Measurements from ENCODE around the gene LSR.
A peak's percentile ranks its signal among the peaks of the same experiment; 100 is the strongest.

Gene LSR

DNA sequence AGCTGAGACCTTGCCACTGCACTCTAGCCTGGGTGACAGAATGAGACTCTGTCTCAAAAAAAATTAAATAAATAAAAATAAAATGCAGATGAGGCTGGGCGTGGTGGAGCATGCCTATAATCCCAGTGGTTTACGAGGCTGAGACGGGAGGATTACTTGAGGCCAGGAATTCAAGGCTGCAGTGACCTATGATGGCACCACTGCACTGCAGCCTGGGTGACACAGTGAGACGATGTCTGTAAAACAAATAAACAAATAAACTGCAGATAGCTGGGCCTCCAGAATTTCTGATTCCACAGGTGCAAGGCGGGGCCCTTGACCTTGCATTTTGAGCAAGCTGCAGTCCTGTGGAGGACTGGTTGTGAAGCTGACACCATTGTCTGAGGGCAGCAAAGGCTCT is 40.1 kb downstream of the LSR start:
- DNase-seq = no peak

DNA sequence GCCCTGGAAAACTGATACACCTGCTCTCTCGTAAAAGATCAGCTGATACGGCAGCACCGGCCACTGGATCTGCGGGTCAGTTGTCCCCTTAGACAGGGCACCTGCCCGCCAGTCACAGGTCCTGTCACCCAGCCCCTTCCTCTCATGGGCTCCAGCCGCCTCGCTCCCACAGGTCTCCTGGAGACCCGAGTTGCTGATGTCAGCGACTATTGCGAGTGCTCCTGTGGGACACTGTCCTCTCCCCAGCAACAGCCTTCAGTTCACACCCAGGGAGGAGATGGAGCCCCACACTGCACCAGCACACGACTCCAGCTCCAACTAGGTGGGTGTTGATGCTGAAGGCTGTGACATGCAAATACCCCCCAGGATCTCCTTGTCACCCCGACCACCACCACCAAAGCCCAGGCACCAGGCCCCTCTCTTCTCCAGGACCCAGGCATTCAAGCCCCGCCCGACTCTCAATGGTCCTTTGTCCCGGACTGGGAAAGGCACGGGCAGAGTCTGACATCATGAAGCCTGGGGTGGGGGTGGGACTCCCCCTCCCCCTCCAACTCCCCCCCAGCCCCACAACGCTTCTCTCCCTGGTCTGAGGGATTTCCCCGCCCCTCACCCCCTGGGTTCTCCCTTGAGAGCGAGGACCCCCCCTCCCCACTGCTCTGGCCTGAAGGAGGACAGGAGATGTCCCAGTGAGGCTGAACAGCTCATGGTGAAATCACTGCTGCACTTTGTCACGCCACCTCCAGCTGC is 41.8 kb downstream of the LSR start:
- no peak for DNase-seq

DNA sequence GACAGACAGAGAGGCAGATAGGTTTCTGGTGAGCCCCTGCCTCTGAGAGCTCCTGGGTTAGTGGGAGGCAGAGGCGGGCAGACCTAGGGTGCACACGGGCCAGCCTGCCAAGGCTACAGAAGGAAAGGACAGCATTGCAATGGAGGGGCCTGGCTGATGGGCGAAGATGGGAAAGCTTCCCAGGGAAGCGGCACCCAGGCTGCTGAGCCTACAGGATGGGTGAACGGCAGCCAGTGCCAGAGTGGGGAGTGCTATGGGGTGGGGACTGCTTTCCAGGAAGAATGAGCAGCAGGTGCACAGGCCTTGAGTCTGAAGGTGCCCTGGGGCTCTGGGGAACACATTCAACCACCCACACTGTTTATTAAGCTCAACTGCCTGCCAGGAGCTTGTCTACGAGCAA is 42.5 kb downstream of the LSR start:
- DNase-seq = no peak

DNA sequence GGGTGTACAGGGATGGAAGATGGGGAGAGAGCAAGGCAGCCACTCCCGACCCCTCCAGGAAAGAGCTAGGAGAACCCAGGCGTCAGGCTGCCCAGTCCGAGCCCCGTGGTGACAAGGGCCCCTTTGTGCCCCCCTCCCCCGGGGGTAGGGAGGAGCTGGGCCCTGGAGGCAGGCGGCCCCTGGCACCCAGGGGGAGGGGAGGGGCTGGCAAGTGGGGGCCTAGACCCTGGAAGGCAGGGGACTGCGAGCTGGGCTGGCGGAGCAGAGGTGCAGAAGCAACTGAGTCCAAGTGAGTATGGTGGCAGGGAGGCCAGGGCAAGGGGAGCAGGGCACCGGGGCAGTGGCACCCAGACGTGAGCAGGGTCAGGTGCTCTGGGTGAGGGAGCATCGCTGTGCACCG is 43.1 kb downstream of the LSR start, which contains the start of gene MAG:
MAG (plus strand) TSS at position 246 of the 400 bp plus-strand sequence. CDS start 3,248 bp downstream, outside the sequence.
- no peak for DNase-seq

DNA sequence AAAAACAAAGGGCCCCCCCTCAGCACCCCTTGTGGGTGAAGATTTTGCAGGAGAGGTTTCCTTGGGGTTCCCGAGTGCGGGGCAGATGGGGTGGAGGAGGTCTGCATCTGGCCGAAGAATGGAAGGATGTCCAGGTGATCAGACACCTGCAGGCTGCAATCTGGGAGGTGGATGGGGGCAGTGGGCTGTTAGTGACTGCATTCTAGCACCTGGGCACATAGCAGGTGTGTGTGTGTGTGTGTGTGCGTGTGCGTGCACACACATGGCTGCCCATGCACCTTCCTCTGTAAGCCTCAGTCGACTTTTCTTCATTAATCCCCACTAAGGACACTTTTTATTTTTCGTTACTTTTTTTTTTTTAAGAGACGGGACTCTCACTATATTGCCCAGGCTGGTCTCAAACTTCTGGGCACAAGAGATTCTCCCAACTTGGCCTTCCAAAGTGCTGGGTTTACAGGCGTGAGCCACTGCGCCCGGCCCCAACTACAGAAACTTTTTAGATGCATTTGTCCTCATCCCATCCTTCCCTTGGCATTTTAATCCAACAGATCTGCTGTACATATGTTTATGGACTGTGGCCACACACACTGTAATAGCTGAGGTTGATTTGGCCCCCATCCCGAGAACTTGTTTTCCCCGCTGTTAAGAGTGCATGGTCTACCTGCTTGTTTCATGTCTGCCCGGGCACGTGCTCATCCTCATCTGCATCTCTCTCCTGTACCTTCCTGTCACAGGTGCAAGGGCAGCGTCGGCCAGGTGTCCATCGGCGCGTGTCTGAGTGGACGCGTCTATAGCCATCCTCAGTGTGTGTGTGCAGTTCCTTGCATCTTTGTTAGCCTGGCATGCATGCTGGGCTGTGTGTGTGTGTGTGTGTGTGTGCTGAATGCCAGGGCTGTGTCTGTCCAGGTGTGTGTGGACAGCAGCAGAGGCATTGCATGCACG is 43.9 kb downstream of the LSR start:
- no peak for DNase-seq

DNA sequence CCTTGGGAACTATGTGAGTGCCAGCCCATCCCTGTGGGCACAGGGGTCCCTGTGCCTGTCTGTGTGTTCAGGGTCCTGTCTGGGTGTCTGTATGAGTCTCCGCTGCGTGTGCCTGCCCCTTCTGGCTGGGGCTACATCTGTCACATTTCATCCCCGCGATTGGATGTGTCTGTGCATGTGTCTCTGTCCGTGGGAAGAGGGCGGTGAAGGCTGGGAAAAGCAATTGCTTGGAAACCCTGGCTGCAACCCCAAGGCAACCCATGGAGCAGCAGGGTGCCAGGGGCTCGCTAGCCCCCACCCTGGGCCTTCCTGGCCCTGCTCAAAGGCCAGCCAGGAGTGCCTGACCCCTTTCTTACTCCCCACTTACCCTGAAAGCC is 44.5 kb downstream of the LSR start:
- no peak for DNase-seq

DNA sequence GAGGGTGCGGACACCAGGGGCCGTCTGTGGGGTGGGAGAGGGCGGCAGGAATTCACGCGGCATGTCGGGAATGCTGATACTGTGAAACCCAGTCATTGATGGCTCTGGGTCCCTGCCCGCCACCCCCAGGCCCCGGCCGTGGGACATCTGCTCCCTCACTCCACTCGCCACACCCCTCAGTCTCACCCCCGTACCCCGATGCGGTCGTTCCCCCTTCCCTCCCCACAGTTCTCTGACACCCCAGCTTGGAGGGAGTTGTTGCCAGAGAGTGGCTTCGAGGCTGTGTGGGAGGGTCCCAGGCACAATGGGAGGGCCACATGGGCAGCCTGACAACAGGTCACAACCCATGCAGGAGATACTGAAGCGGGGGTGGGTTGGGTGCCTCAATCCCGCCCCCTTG is 45.0 kb downstream of the LSR start:
- DNase-seq = no peak

DNA sequence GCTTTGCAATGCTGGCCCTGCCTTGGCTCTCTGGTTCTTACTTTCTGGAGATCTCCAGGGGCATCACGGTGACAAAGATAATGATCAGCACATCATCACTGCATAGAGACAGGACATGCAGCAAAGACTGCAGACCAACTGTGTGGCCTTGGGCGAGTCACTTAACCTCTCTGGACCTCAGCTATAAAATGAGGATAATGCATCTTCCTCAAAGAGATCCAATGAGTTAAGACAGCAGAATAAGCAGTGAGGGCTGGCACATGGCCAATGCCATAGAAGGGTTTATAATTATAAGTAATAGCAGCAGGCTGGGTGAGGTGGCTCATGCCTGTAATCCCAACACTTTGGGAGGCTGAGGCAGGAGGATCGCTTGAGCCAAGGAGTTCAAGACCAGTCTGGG is 45.5 kb downstream of the LSR start:
- DNase-seq = no peak

DNA sequence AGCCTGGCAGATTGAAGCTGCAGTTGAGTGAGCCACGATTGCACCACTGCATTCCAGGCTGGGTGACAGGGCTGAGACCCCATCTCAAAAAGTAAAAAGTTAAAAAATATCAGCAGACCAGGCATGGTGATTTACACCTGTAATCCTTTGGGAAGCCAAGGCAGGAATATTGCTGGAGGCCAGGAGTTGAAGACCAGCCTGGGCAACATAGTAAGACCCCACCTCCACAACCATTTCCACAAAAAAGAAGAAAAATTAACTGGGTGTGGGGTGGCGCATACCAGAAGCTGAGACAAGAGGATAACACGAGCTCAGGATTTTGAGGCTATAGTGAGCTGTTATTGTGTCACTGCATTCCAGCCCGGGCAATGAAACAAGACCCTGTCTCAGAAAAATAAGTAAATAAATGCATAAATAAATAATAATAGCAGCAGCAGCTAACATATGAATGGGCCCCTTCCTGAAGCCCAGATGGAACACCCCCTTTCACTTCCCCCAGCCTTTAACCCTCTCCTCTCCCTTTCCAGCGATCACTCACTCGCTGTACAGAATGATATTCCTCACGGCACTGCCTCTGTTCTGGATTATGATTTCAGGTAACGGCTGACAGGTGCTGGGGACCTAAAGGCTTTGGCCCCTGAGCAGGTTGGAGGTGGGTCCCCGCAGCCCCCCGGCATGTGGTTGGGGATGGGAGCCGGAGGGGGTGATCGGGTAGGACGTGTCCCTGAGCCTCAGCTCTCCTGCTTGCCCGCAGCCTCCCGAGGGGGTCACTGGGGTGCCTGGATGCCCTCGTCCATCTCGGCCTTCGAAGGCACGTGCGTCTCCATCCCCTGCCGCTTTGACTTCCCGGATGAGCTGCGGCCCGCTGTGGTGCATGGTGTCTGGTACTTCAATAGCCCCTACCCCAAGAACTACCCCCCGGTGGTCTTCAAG is 46.3 kb downstream of the LSR start:
- no peak for DNase-seq

DNA sequence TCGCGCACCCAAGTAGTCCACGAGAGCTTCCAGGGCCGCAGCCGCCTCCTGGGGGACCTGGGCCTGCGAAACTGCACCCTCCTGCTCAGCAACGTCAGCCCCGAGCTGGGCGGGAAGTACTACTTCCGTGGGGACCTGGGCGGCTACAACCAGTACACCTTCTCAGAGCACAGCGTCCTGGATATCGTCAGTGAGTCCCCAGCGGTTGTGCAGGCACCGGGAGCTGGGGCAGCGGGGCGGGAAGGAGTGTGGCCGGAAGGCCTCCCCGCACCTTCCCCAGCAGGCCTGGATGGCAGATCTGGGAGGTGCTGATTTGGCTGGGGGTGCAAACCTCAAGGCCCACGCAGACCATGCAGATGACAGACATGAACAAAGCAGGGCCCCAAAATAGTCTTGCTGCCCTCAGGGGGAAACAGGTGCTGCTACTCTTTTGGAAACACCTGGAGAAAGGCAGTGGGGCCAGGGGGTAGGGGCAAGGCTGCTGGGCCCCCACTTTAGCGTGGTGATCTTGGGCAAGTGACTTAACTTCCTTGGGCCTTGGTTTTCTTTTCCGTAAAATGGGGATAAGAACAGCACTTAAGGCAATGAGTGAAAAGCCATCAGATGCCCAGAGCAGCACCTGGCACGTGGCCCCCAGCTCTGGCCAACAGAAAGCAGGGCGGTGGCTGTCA is 47.1 kb downstream of the LSR start:
- peak; percentile 36 for DNase-seq

DNA sequence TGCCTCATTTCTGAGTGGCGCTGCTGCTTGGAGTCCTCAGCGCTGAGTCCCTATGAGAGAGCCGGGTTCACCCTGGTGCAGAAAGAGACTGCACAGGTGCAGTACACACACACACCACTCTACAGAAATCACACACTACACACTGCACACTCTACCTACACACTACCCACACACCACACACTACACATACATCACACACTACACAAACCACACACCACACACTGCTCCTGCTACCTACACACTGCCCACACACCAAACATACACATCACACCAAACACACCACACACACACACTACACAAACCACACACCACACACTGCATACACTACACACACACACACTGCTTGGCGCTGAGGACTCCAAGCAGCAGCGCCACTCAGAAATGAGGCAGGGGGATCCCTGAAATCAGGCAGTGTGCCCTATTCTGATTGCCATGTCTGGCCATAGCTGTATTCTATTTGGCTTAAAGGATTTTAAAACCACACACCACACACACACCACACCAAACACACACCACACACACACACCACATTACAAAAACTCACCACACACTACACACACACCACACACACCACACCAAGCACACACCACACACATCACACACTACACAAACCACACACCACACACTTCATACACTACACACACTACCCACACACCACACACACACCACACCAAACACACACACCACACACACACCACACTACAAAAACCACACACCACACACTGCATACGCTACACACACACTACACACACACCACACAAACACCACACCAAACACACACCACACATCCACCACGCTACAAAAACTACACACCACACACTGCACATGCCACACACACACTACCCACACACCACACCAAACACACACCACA is 48.1 kb downstream of the LSR start:
- no peak for DNase-seq

DNA sequence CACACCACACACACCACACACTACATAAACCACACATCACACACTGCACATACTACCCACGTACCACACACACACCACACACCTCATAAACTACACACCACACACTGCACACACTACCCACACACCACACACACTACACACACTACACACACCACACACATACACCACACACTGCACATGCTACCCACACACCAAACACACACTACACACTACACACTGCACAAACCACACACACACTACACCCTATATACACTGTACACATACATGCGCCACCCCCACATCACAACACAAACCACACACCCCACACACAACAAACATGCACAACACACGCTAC is 48.7 kb downstream of the LSR start:
- no peak for DNase-seq

DNA sequence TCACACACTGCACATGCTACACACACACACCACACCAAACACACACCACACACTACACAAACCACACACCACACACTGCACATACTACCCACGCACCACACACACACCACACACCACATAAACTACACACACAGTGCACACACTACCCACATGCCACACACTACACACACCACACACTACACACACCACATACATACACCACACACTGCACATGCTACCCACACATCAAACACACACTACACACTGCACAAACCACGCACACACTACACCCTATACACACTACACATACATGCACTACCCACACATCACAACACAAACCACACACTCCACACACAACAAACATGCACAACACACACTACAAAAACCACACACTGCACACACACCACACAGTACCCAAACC is 49.1 kb downstream of the LSR start:
- no peak for DNase-seq

DNA sequence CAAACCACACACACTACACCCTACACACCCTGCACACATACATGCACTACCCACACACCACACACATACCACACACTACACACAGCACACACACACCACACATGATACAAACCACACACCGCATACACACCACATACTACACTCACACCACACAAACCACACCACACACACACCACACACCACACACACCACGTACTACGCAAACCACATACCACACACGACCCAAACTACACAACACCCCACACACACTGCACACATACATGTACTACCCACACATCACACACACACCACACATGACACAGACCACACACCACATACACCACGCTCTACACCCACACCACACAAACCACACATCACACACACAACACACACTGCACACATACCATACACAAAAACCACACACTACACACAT is 49.8 kb downstream of the LSR start:
- no peak for DNase-seq

DNA sequence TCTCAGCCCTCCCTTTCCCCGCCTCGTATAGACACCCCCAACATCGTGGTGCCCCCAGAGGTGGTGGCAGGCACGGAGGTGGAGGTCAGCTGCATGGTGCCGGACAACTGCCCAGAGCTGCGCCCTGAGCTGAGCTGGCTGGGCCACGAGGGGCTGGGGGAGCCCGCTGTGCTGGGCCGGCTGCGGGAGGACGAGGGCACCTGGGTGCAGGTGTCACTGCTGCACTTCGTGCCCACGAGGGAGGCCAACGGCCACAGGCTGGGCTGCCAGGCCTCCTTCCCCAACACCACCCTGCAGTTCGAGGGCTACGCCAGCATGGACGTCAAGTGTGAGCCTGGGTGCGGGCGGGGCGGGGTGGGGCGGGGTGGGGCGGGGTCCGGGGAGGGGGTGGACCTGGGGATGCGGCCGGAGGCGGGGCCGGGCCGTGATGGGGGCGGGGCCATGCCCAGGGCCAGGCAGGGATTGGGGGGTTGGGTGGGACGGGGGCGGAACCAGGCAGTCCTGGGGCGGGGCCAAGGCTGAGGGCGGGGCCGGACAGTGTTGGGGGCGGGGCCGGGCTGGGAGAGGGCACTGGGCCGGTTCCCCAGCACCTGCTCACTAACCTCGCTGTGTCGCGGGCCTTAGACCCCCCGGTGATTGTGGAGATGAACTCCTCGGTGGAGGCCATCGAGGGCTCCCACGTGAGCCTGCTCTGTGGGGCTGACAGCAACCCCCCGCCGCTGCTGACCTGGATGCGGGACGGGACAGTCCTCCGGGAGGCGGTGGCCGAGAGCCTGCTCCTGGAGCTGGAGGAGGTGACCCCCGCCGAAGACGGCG is 50.9 kb downstream of the LSR start:
- DNase-seq = no peak

DNA sequence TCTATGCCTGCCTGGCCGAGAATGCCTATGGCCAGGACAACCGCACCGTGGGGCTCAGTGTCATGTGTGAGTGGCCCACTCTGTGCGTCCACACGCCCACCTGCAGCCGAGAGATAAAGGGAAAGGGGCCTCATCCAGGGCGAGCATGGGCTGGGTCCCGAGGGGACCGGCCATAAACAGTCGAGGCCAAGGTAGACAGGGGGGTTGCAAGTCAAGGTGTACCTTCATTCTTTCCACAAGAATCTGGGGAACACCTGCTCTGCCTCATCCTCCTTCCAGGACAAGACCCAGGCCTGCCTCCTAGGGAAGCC is 51.5 kb downstream of the LSR start:
- DNase-seq = no peak

DNA sequence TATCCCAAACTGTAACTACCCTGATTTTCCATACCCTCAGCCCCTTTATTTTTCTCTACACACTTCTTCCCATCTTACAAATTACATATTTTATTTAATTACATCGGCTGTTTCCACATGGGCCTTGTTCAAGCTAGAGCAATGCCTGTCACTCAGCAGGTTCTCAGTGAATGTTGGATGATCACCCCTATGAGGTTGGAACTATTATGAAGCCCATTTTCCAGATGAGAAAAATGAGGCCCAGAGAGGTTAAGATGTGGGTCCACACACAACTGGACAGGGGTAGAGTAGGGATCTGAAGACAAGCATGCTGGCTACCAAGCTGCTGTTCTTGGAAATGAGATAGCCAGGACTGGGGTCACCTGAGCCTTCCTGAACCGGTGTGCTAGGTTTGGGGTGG is 53.2 kb downstream of the LSR start:
- no peak for DNase-seq

DNA sequence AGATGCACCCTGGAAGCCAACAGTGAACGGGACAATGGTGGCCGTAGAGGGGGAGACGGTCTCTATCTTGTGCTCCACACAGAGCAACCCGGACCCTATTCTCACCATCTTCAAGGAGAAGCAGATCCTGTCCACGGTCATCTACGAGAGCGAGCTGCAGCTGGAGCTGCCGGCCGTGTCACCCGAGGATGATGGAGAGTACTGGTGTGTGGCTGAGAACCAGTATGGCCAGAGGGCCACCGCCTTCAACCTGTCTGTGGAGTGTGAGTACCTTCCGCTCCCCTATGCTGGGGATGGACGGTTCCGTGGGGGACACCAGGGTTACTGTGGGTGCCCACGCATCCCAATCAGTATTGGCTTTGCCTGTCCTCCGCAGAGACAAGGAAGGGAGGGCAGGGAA is 53.6 kb downstream of the LSR start:
- DNase-seq = no peak

DNA sequence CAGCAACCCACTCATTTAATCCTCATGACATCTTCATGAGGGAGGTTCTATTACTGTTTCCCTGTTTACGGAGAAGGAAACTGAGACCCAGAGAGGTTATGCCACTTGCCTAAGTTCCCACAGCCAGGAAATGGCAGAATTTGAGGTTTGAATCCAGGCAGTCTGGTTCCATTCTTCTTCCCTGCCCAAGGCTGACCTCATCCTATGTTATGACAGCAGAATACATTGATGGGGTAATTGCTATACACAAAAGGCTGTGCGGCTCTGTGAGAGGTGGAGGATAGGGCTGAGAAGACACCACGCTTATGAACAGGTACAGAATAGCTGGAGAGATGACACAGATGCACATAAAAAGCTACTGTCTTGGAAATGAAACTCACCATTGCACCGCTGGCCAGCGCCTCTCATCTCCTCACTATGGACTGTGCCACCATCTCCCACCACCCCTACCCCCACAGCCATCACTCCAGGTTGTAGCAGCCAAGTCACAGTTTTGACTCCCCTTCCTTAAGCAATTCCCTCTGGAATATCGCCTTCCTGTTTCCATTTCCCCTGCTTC is 54.6 kb downstream of the LSR start:
- DNase-seq = no peak

DNA sequence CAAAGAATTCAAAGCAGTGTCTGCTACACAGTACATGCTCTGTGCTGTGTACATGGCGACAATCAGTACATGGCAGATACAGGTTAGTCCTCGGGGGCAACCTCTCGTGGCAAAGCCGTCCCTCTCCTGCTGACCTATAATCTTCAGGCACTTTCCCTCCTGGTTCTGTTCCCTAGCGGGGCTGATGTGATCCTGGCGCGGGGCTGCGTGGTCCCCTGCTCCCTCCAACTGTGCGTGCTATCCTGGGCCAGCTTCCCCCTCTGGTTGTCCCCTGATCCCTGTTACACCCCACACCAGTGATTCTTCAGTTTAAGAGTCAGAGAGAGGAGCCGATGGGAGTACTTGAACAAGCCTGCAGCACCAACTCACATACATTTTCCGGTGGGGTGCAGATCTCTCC is 55.2 kb downstream of the LSR start:
- DNase-seq = no peak

DNA sequence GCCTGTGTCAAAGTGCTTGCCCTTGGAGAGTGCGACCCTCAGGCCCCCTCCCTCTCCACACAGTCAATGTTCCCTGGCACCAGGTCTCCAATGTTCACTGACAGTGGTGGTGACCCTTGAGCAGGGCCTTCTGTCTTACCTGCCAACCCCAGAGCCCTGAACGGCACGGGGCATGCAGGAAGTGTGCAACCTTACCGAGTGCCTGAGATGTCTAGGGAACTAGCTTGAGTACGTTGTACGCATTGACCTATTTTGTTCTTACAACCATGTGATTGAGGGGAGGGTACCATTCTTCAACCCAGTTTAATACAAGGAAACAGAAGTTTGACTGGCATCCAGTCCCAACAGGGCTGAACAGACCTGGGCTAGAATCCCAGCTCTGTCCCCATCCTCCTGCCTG is 56.4 kb downstream of the LSR start:
- no peak for DNase-seq
